GM18520 (cell line): ENCODE measurements around the gene FNBP1L.
"Not testable (repeated sequence)": the region's sequence is repeated elsewhere in the genome, so short reads cannot be mapped to it uniquely, and the experiment has no call there.

Source experiments
- ATAC-seq: cut with Tn5 transposase; IDR thresholded peaks from one replicate; pipeline ENCODE4 v1.9.1; 2021; ENCODE audit not compliant: unreplicated experiment

Gene FNBP1L

DNA sequence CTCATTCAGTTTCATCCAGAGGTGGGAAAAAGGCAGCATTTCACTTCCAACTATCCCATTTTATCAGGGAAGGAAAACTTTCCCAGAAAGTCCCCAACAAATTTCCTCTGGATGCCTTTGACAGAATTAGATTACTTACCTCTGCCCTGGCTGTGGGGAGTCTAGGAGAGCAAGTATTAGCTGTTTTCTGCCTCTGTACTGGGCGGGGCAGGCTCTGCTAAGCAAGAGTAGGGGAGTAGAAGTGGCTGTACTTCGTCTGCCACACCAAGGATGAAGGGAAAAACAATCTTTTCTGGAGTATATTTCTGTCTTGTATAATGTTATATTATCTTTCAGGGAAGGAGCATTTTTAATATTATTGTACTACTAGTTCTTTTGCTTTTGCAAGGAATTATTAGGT, 78.5 kb downstream of the FNBP1L start:
- no peak for ATAC-seq

DNA sequence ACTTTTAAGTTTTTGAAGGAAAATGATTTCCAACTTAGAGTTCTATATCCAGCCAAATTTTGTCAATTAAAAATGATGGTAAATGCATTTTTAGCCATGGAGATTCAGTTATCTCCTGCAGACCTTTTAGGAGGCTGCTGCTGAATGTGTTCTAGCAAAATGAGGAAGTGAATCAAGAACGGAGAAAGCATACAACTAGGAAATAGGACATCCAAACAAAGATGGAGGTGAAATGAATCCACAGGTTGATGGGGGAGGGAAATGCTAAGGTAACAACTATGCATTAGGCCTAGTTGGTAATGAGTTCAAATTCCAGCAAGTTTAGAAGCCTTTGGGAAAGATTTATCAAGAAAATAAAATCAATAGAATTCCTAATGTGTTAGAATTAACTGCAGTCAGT, 80.5 kb downstream of the FNBP1L start:
- ATAC-seq: no peak

DNA sequence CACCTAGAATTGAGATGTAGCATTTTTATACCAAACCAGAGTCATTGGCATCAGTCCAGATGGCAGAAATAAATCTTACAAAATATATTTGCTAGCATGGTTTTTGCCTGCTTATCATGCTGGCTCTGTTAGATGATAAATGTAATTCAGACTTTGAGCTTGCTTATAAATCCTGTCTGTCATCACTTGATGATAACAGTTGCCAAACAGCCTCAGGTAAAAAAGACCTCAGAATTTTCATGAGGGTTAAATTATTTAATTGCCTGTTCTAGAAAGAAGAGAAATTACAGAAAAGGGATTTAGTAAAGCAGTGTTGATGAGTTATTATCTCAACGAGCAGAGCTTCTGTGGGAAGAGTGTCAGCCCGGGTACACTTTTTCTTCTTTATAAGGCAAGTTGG, 83.3 kb downstream of the FNBP1L start:
- no peak for ATAC-seq

GRCh38 chr1:93532780-93533378, 85.0 kb downstream of the FNBP1L start:
- no peak for ATAC-seq

- ATAC-seq: no peak
Observed at GRCh38 chr1:93533677-93534076, 85.8 kb downstream of the FNBP1L start.

- ATAC-seq: no peak
Observed at GRCh38 chr1:93537396-93537795, 89.5 kb downstream of the FNBP1L start.

DNA sequence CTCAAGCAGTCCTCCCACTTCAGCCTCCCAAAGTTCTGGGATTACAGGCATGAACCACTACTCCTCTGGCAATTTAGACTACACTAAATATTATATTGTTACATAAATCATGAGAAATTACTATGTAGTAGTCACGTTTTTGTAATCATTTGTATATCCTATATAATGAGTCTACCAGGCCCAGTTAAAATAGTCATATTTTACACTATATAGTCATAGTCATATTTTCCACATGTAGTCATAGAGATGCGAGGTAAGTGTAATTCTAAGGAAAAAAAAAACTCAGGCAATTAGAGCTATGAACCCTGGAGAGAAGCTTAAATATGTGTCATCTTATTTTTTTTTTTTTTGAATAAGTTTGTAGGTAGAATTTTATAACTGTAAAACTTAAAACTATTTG, 90.0 kb downstream of the FNBP1L start:
- ATAC-seq: no peak

GRCh38 chr1:93541045-93541444, 93.1 kb downstream of the FNBP1L start:
- no peak for ATAC-seq

DNA sequence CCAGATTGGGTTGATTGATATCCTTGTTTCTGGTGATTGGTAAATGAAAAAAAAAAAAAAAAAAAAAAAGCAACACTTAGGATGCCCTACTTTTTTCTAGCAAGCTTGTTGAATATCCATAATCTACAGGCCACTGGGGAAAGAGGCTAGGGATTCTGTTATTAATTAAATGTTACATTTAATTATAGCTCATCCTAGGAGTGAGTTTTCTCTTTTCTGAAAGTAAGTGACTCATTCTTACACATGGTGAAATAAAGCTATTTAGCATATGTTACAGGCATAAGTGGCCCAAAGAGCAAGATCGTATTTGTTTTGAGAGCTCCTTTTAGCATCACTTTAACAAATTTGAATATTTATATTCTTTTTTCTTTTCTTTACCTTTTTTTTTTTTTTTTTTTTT, 94.5 kb downstream of the FNBP1L start:
- no peak for ATAC-seq

DNA sequence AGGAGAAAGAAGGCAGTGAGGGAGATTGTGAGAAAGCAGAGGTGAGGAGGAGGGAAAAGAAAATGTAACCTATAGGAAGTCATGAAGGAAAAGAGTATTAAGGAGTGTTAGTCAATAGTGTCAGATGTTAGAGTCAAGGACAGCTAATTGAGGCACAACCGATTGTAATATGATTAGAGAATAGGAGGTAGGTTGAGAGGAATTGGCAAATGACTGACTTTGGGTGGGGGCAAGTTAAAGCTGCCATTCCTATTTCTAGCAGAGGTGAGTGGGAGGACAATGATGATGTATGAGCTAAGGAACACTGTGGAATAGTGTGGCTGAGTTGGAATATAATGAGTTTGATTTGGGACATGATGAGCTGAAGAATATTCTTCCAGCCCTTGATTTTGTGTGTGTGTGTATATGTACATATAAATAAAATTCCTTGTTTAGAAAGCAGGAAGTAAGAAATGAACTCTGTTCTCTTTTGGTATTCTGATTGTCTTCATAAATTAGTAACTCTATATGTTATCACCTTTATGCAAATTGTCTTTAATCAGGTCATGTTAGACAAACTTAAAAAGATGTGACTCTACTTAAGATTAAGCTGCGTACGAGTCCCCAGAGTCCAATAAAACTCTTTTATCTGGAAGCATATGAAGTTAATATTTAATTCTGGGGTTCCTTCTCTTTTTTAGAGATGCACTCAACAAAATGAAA, 98.4 kb downstream of the FNBP1L start:
- no peak for ATAC-seq

GRCh38 chr1:93549131-93549530, 101.2 kb downstream of the FNBP1L start:
- no peak for ATAC-seq

DNA sequence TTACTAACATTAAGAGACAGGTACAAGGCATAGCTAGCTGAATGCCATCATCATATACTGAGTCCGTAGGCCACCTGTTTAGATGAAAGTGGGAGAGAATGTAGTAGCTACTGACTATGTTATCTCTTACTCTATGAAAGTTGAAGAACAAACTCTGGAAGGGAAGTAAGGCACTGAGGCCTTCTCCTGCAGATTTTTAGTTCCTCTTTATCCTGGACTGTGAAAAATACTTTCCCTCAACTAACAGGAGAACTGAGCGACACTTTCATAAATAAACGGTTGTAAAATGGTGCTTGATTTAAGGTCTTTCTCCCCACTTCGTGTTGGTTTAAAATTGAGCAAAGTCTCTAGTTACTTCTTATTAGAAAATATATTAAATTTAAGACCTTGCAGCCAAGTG, 101.9 kb downstream of the FNBP1L start:
- no peak for ATAC-seq

DNA sequence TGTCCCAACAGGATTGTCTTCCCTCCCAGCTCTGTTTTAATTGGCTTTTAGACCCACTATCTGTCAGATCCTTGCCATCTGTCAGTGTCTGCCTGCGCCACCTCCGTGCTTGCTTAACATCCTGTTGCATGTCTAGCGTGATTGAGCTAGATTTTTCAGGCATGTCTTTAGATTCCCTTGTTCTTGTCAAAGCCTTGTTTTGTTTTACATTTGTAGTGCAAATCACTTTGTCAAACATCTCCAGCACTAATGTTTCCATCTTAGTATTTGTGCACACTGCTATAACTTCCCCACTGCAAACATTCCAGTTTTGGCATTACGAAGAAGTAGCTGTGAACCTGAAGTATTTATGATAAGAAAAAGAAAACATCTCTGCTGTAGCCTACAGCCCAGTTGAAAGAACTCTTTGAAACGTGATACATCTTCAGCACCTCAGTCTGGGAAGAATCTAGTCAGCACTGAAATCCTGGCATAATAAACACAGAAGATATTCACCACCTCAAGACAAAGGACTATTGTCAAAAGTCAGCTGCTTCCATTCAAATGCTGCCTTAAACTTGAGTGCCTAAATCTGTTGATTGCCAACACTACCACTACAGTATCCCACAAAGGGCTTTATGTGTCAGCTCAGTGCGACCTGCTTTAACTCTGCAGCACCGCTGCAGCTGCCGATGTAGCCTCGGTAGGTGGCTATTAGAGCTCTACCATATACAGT, 105.0 kb downstream of the FNBP1L start:
- no peak for ATAC-seq

DNA sequence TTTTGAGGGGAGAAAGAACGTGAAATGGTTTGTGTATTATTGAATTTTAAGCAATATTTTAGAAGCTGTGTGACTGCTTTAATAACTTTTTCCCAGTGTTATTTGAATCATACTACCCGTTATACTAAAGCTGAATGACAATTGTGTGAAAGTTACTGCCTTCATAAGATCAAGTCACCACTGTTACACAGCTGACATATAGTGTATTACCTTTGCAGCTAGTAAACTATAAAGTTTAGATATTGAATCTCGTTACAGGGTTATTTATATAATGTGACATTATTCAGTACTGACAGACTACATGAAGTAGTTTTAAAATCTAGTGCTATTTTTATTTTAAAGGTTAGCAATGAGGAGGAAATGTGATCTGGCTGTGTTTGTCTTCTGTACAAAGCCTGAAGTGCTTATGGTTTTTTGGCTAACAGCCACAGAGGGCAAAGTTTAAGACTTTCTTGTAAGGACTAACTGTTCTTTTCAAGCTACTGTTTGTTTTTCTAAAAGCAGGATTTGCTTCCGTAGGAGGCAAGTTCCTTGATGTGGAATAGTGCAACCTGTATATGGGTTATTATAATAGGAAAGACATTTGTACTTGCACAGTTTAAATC, 106.1 kb downstream of the FNBP1L start:
- ATAC-seq: not testable (repeated sequence)

DNA sequence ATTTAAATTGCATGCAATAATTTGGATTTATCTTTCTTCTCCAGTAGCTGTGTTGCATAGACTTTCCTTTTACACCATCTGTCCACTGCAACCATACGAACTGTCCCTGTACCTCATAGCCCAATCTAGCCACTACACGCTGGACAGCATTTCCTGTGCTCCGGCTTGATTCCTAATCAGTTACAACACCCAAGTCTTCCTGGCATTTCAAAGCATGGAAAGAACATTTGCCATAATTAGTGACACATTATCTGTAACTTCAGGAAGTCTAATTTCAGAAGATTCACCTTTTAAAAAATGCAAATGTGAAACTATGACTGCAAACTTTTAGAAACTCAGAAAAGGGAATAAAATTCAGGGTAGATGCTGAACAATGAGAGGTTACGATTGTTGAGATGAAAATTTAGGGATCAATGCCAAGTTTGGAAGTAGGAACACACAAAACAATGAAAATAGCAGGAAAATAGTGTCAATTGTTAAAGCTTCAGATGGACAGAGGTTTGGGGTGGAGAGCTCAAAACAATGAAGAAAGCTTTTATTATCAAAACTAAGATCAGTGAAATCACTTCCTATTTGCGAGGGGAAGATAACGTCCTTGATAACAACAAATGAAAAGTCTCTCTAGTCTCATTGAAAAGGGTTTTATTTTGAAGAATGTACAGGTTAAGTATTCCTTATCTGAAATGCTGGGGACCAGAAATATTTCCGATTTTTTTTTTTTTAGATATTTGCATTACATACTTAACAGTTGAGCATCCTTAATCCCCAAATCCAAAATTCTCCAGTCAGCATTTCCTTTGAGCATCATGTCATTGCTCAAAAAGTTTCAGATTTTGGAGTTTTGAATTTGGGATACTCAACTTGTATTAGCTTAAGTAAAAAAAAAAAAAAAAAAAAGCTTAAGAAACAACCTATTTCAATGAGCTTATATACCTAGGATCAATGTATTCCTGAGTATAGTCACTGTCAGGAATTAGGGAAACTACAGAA, 107.3 kb downstream of the FNBP1L start:
- ATAC-seq: no peak

DNA sequence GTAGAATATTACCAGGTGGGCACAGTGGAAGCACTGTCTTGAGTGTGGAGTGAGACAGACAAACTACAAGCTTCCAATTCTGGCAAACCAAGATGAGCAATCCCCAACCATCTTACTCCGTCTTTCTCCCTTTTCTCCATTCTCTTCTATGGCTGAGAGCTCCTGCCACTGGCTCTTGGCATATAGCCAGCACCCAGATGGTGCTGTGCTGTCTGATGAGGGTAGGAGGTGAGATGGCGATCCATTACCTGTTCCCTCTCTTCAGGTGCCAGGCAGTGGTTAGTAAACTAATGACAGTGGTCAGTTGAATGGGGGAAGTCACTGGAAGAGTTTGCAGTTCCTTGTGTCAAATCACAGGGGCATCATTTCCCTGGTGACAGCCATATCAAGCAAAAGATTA, 108.4 kb downstream of the FNBP1L start:
- ATAC-seq: no peak

- no peak for ATAC-seq
Observed at GRCh38 chr1:93559045-93559444, 111.1 kb downstream of the FNBP1L start.

- no peak for ATAC-seq
Observed at GRCh38 chr1:93559695-93560094, 111.8 kb downstream of the FNBP1L start.

- ATAC-seq: no peak
Observed at GRCh38 chr1:93565496-93566206, 117.7 kb downstream of the FNBP1L start.

DNA sequence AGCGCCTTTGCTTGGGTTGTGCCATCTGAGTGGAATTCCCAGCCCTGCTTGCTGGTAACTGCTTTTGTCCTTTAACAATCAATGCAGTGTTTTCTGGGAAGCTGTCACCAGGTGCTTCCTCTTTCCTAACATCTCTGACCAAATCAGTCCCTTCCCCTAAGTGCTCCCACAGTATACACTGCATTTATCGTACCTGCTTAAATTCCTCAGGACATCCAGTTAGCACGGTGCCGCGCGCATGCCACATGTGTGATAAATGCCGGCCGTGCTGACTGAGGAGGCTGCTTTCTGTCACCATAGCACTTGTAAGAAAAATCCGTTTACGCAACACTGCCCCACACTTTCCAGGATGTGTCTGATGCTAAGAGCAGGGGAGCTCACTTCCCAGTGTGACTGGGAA, 118.3 kb downstream of the FNBP1L start:
- ATAC-seq: no peak
